PC-3 (cell line): ENCODE measurements around the gene CCNY. TPM values are rescaled to one million over a fixed set of nuclear protein-coding genes. Genes with fewer than 3 reads are reported as not detected.

Experiments used
- ATAC-seq: fragments of 200-7000 bp; cut with Tn5 transposase; 2 replicates; pipeline ENCODE4 v1.9.1; 2020; ENCODE audit warnings: mild to moderate bottlenecking, moderate library complexity
- BruUV-seq: library from RNA; stranded (reverse); fragments of 400-500 nt; replicated peaks from 2 replicates; lab custom pipeline; 2021; lab: Mats Ljungman, UMichigan
- CTCF ChIA-PET: fragments of 300-600 bp; sonication (Branson Sonifier 250); formaldehyde crosslinking; loops from one replicate; lab custom pipeline; 2022; ENCODE audit warnings: antibody characterized with exemption; lab: Charles Lee
- POLR2A ChIA-PET: fragments of 300-600 bp; sonication (Branson Sonifier 250); formaldehyde crosslinking; loops from one replicate; lab custom pipeline; 2022; ENCODE audit warnings: antibody characterized with exemption; ENCODE audit not compliant: unreplicated experiment; lab: Charles Lee
- DNase-seq: peaks from one replicate; pipeline ENCODE4 v3.0.0-alpha.2; 2015
- H2AFZ ChIP-seq: fragments of 300-600 bp; sonication (generic); 2 replicates; pipeline ENCODE4 v1.6.0; 2016; ENCODE audit warnings: antibody characterized with exemption, low read length
- H3F3A ChIP-seq: fragments of 300-600 bp; sonication (generic); one replicate; pipeline ENCODE4 v1.6.0; 2017; ENCODE audit warnings: antibody characterized with exemption, low read length, control low read depth, mild to moderate bottlenecking; ENCODE audit not compliant: unreplicated experiment
- H3K27ac ChIP-seq: fragments of 300-600 bp; sonication (generic); 2 replicates; pipeline ENCODE4 v1.5.1; 2016; ENCODE audit warnings: mild to moderate bottlenecking, low read length
- H3K27me3 ChIP-seq: fragments of 300-600 bp; sonication (generic); 2 replicates; pipeline ENCODE4 v1.6.1; 2016; ENCODE audit warnings: low read length, mixed read lengths
- H3K36me3 ChIP-seq: fragments of 300-600 bp; sonication (generic); 2 replicates; pipeline ENCODE4 v1.6.1; 2016; ENCODE audit warnings: low read depth, mixed run types, low read length, mixed read lengths
- H3K4me1 ChIP-seq: fragments of 300-600 bp; sonication (generic); 2 replicates; pipeline ENCODE4 v1.5.1; 2016; ENCODE audit warnings: low read length; ENCODE audit not compliant: insufficient read depth
- H3K4me2 ChIP-seq: fragments of 300-600 bp; sonication (generic); 2 replicates; pipeline ENCODE4 v1.6.0; 2016; ENCODE audit warnings: low read length
- H3K4me3 ChIP-seq: fragments of 300-600 bp; sonication (generic); 2 replicates; pipeline ENCODE4 v1.5.1; 2016; ENCODE audit warnings: mild to moderate bottlenecking, low read length, mixed read lengths
- H3K79me2 ChIP-seq: fragments of 300-600 bp; sonication (generic); 2 replicates; pipeline ENCODE4 v1.6.1; 2017; ENCODE audit warnings: low read length, mixed read lengths
- H3K9ac ChIP-seq: fragments of 300-600 bp; sonication (generic); 2 replicates; pipeline ENCODE4 v1.6.0; 2016; ENCODE audit warnings: mild to moderate bottlenecking, low read length
- H3K9me2 ChIP-seq: fragments of 300-600 bp; sonication (generic); replicated peaks from 2 replicates; pipeline ENCODE4 v1.6.1; 2016; ENCODE audit warnings: mixed run types, low read length, mixed read lengths
- H3K9me3 ChIP-seq: fragments of 300-600 bp; sonication (generic); 2 replicates; pipeline ENCODE4 v1.6.1; 2016; ENCODE audit warnings: low read length, mixed read lengths
- H4K20me1 ChIP-seq: fragments of 300-600 bp; sonication (generic); 2 replicates; pipeline ENCODE4 v1.6.1; 2016; ENCODE audit warnings: low read length, mixed read lengths
- EZH2 ChIP-seq: fragments of 300-600 bp; sonication (generic); IDR thresholded peaks from one replicate; pipeline ENCODE4 v1.6.1; 2017; ENCODE audit warnings: antibody characterized with exemption, mild to moderate bottlenecking, low read length; ENCODE audit not compliant: unreplicated experiment
- EZH2phosphoT487 ChIP-seq: fragments of 300-600 bp; sonication (generic); IDR thresholded peaks from 2 replicates; pipeline ENCODE4 v1.6.1; 2018; ENCODE audit warnings: mild to moderate bottlenecking, antibody characterized with exemption, low read length, borderline replicate concordance
- intact Hi-C: fragments of 100-400 bp; cut with micrococcal nuclease; formaldehyde crosslinking; loops from 2 replicates; pipeline ENCODE4 v1.9.0; 2023
- total RNA-seq: library from RNA; depleted of rRNA; stranded (reverse); fragments of >200 nt; gene quantifications from 2 replicates; pipeline ENCODE4 v1.2.3, GENCODE V29; 2014
- TF ChIP-seq, protein P1 (sequence below): fragments of 300-600 bp; sonication (generic); conservative IDR thresholded peaks from 2 replicates; pipeline ENCODE4 v1.5.1; 2017; ENCODE audit warnings: antibody characterized with exemption, low read depth, mild to moderate bottlenecking, low read length

CCNY gene
- total RNA-seq, 1 experiment from 2014 or later: 146 TPM

DNA sequence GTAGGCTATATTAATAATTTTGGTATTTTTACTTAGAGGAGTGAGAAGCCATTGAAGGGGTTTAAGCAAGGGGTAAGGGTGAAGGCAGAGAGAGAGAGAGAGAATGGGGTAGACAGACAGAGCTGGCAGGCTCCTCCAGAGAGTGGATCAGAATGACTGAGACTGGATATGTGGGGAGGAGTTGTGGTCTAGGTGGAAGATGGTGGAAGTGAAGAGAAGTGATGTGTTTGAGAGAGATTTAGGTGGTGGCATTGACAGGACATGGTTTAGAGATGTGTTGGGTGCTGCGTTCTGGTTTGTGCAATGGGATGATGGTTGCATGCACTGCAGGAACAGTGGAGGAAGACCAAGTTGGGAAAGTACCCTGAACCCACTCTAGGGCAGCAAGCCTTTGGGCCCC, 92.2 kb downstream of the CCNY start:
- H3K4me3 ChIP-seq: no peak overlapping the region
- intact Hi-C loops: no loop called here

GRCh38 chr10:35432781-35433338, 96.6 kb downstream of the CCNY start:
- Histone ChIP-seq H3K9me3 (no peaks in the 10 kb centered on the region), H4K20me1 (peaks cover 14% of the 10 kb centered on the region; the same call in 1 of the 2 replicates), H3K9ac (no peak overlapping the region), H3K4me3 (no peak overlapping the region), H3K9me2 (no peaks in the 10 kb centered on the region), H3K36me3 (peaks cover 12% of the 10 kb centered on the region; the same call in 1 of the 2 replicates), H3K27me3 (no peaks in the 10 kb centered on the region), H3K27ac (no peak overlapping the region), H3K79me2 (peaks cover 93% of the 10 kb centered on the region), H3K4me2 (no peak overlapping the region), H3K4me1 (no peaks in the 10 kb centered on the region), H2AFZ (no peak overlapping the region), H3F3A (no peaks in the 10 kb centered on the region)
- no peak for TF ChIP-seq EZH2phosphoT487
- no peak for TF ChIP-seq EZH2
- TF ChIP-seq, protein P1, sequence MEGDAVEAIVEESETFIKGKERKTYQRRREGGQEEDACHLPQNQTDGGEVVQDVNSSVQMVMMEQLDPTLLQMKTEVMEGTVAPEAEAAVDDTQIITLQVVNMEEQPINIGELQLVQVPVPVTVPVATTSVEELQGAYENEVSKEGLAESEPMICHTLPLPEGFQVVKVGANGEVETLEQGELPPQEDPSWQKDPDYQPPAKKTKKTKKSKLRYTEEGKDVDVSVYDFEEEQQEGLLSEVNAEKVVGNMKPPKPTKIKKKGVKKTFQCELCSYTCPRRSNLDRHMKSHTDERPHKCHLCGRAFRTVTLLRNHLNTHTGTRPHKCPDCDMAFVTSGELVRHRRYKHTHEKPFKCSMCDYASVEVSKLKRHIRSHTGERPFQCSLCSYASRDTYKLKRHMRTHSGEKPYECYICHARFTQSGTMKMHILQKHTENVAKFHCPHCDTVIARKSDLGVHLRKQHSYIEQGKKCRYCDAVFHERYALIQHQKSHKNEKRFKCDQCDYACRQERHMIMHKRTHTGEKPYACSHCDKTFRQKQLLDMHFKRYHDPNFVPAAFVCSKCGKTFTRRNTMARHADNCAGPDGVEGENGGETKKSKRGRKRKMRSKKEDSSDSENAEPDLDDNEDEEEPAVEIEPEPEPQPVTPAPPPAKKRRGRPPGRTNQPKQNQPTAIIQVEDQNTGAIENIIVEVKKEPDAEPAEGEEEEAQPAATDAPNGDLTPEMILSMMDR: no peak
- BruUV-seq: no TSS peak
- intact Hi-C loops: no loop called here
- DNase-seq (no peak), ATAC-seq (no peak)
- ChIA-PET POLR2A (interaction anchor here (0.6 kb wide), 1 partner anchor 487 kb away, joined by 5 read pairs; no protein-coding TSS in a partner anchor), CTCF (no interaction called here)

More for the DNA sequence above, 92.2 kb downstream of the CCNY start:
- POLR2A ChIA-PET: no interaction called here
- ATAC-seq (no peak), DNase-seq (no peak)
- Histone ChIP-seq H3K4me2 (no peak overlapping the region), H3K36me3 (peaks cover 3% of the 10 kb centered on the region; the same call in 1 of the 2 replicates), H3K9ac (no peak overlapping the region), H2AFZ (no peak overlapping the region), H3F3A (no peaks in the 10 kb centered on the region), H3K9me2 (no peaks in the 10 kb centered on the region), H3K9me3 (no peaks in the 10 kb centered on the region), H3K4me1 (peaks cover 19% of the 10 kb centered on the region), H3K27me3 (no peaks in the 10 kb centered on the region), H3K27ac (no peak overlapping the region), H3K79me2 (peaks cover 94% of the 10 kb centered on the region), H4K20me1 (peaks cover 21% of the 10 kb centered on the region)
- CTCF ChIA-PET: no interaction called here
- no TSS peak for BruUV-seq
- TF ChIP-seq EZH2 (no peak), EZH2phosphoT487 (no peak)
- TF ChIP-seq, protein P1: no peak

GRCh38 chr10:35433851-35434426, 97.6 kb downstream of the CCNY start:
- H3F3A ChIP-seq: no peaks in the 10 kb centered on the region
- peaks cover 93% of the 10 kb centered on the region for H3K79me2 ChIP-seq
- no peak overlapping the region for H3K4me2 ChIP-seq
- no peaks in the 10 kb centered on the region for H3K27me3 ChIP-seq
- no peak overlapping the region for H3K9ac ChIP-seq
- ATAC-seq (no peak), DNase-seq (no peak)
- H3K4me3 ChIP-seq: no peak overlapping the region
- no peak overlapping the region for H3K27ac ChIP-seq
- peaks cover 14% of the 10 kb centered on the region; the same call in 1 of the 2 replicates for H4K20me1 ChIP-seq
- H3K36me3 ChIP-seq: peaks cover 19% of the 10 kb centered on the region
- TF ChIP-seq EZH2phosphoT487 (no peak), EZH2 (no peak)
- TF ChIP-seq, protein P1: no peak
- ChIA-PET CTCF (no interaction called here), POLR2A (no interaction called here)
- peaks cover 7% of the 10 kb centered on the region for H3K9me3 ChIP-seq
- no TSS peak for BruUV-seq
- intact Hi-C loops: no loop called here
- no peak overlapping the region for H2AFZ ChIP-seq
- H3K9me2 ChIP-seq: no peaks in the 10 kb centered on the region
- no peaks in the 10 kb centered on the region for H3K4me1 ChIP-seq
